Dermis microvascular lymphatic vessel endothelial cell (primary cell): Measurements from ENCODE around the gene GRAMD1A. TPM values are rescaled to one million over a fixed set of nuclear protein-coding genes. Genes with fewer than 3 reads are reported as not detected.
"Not testable (repeated sequence)": the region's sequence is repeated elsewhere in the genome, so short reads cannot be mapped to it uniquely, and the experiment has no call there.

Experiments
- DNase-seq, 2 donors: peaks; one replicate each; pipeline versions ENCODE4 v3.0.0 to v3.0.0-alpha.2; 2010; ENCODE audit warnings: low read depth in 2 of 2
- total RNA-seq: library from RNA; depleted of rRNA; stranded (reverse); fragments of >200 nt; gene quantifications from 2 replicates; pipeline ENCODE4 v1.2.1, GENCODE V29; 2014

The GRAMD1A gene
- total RNA-seq, 1 donor from 2014 or later = 21.1 TPM

DNA sequence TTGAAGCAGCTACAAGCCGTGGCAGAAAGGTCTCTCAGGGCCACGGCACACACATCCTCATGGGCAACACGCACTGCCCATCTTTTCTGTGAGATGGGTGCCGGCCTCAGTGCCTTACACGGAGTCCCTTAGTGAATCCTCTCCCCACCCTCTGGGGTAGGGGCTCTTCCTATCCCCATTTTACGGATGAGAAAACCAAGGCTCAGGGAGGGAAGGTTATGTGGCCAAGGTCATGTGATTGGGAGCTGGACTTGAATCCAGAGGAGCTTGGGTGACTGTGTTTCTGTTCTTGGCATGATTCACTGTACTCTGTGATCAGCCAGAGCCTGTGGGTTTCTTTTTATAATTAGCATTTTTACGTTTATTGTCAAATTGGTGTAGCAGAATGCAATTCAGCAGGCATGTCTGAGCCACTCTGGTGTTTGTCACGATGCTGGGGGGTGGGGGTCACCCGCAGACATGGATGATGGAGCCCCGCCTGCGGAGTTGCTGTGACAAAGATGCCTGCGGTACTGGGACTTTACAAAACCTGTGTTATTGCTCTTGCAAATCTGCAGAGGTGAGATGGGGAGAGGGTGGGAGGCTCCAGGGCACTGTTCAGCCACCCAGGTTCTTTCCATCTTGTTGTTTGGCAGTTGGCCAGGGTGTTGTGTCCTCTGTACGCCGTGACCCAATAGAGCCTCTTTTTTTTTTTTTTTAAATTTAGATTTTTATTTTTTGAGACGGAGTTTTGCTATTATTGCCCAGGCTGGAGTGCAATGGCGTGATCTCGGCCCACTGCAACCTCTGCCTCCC is 34.7 kb downstream of the GRAMD1A start:
- DNase-seq = no peak

DNA sequence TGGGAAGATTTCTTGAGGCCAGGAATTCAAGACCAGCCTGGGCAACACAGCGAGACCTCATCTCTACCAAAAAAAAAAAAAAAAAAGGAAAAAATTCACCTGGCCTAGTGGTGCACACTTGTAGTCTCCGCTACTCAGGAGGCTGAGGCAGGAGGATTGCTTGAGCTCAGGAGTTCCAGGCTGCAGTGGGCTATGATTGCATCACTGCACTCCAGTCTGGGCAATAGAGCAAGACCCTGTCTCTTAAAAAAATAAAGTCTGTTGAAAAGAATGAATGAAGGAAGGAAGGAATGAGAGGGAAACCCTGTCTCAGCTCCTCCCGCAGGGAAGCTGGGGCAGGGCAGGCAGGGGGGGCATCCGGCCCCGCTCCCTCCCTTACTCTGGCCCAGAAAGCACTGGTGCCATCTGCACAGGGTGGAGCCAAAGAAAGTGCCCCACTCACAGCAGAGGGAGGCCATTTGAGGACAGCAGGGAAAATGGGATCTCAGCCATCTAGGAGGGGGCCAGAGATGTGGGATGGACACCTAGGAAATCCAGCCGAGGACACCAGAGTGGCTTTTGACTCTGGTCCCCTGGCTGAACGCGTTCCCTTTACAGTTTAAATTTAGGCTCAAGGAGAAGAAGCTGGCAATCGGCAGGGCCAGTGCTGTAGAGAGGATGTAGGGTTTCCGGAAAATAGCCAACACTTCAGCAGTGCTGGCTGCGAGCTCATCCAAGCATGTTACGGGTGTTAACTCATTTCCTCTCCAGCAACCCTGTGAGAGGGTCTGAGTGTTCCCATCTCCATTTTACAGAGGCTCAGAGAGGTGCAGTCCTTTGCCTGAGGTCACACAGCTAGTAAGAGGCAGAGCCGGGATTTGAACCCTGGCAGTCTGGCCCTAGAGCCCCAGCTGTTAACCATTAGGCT is 37.8 kb downstream of the GRAMD1A start:
- DNase-seq = peak in 1 of 2 donors; percentile 63

DNA sequence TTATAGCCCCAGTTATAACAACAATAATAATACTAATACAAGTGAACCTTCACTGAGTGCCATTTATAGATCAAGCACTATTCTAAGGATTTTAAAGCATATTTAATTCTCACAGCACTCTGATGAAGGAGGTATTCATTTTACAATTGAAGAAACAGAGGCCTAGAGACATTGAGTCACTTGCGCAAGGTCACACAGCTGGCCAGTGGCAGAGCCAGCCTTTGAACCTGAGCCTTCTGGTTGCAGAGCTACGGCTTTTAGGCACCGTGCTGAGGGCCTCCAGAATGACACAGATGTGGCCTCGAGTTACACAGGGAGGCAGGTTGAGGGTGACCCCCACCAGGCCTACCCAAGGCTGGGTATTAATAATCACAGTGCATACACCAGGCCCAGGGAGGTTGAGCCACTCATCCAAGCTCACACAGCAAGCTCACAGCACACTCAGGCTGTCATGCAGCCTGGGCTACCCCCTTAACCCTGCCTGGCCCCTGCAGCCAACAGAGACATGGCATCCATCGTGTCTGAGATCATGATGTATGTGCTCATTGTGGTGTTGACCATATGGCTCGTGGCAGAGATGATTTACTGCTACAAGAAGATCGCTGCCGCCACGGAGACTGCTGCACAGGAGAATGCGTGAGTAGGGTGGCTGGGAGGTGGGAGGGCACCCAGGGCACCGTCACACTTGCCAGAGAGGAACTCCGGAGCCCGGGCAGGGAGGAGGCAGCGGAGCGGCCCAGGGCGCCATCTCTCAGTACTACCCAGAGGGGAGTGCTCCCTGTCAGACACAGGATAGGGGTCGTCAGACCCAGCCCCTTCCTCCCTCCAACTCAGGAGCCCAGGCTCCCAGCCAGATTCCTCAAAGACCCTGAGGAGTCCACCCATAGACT is 38.7 kb downstream of the GRAMD1A start:
- DNase-seq = no peak

DNA sequence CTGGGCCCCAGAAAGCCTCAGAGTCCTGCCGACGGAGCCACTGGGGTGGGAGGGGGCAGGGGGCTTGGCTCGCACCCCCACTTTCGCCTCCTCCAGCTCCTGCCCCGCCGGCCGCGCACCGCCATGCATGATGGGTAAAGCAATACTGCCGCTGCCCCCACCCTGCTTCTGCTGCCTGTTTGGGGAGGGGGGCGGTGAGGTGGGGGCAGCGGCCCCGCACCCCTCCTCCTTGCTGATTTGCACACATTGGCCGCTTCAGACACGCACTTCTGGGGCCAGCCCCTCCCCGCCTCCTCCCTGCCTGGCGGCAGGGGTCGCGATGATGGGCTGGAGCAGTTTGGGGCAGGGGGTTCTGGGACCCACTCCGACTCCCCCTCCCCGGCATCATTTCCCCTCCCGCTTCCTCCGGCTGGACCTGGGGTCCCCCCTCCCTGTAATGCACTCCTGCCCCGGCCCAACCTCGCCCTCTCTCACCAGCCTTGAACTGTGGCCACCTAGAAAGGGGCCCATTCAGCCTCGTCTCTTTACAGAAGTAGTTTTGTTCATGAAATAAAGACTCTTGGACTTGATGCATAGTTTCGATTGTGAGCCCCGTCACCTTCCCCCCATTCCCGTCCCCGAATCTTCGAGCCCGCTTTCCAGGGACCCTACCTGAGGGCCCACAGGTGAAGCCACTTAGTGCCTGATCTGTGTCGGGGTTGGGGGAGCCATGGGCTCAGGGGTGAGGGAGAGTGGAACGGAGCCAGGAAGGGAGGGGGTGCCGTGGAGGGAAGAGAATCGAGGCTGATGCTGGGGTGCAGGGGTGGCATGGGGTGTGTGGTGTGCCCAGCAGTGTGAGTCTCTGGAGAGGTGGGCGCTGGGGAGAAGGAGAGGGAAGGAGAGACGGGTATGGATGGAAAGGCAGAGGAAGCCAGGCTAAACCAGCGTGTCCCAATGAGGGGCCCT is 40.0 kb downstream of the GRAMD1A start:
- no peak for DNase-seq

DNA sequence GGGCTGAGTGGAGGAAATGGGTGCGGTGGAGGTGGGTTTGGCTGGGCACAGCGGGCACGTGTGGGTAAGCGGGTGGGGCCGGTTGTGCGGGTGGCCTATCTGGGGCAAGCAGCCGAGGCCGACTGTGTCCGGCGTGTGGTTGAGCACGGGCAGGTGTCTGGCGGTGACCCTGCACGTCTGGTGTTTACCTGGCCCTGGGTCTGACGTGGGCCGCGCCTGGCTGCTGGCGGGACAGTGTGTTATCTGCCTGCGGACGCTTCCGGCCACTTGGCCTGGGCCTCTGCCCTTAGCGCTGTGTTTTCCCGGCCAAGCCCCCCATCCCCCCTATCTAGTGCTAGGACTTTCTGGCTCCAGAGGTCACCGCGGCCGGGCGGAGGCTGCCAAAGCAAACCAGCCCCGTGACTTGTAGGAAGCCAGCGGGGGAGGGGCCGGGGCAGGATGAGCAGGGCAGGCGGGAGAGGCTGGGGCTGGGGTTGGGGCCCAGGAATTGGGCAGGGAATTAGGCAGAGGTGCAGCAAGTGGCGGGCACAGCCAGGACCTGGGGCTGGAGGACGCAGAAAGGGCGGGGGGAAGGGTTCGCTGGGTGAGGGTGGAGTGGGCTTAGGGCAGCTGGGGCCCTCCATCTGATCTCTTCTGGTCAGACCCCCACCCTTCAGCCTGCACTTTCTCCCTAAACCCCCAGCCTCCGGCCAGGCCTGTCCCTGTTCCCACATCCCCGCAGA is 40.9 kb downstream of the GRAMD1A start:
- DNase-seq = peak; percentile 70 to 79

DNA sequence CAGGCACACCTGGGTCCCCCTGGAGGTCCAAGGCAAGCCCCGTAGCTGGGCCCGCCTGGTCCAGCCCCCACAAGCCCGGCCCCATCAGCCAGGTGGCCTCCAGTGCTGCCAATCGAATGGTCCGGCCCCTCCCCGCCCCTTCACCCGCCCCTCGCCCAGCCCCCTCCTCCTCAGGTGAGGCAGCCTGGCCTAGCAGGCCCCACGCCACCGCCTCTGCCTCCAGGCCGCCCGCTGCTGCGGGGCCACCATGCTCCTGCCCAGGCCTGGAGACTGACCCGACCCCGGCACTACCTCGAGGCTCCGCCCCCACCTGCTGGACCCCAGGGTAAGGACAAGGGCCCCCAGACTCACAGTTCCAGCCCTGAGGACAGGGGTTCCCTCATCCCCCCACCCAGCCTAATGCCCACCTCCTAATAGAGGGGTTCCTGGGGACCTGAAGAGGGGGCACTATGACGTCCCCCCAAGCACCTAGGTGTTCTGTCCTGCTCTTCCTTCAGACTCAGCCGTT is 41.5 kb downstream of the GRAMD1A start, which contains the start of gene HPN:
Gene HPN, plus strand, starts transcription at position 174 of the 508 bp plus-strand sequence. CDS start 786 bp downstream, outside the sequence.
- no peak for DNase-seq

DNA sequence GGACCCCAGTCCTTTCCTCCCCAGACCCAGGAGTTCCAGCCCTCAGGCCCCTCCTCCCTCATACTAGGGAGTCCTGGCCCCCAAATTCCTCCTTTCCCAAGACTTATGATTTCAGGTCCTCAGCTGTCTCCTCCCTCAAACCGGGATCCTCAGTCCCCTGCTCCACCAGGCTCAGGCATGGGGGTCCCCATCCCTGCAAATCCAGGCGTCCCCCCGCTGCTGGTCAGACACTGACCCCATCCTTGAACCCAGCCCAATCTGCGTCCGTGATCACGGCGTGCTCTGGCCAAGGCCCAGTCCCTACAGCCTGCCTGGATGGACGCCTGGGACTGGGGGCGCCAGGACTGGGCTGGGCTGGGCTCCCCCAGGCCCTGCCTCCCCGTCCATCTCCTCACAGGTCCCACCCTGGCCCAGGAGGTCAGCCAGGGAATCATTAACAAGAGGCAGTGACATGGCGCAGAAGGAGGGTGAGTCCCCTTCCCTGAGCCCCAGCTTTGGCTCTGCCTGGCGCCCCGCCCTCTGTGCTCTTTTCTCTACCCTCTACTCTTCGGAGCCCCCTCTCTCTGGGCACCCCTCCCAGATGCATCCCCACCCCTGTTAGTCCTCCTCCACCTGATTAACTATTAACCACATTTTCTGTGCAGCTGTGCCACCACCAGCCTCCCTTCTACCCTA is 42.1 kb downstream of the GRAMD1A start:
- no peak for DNase-seq

DNA sequence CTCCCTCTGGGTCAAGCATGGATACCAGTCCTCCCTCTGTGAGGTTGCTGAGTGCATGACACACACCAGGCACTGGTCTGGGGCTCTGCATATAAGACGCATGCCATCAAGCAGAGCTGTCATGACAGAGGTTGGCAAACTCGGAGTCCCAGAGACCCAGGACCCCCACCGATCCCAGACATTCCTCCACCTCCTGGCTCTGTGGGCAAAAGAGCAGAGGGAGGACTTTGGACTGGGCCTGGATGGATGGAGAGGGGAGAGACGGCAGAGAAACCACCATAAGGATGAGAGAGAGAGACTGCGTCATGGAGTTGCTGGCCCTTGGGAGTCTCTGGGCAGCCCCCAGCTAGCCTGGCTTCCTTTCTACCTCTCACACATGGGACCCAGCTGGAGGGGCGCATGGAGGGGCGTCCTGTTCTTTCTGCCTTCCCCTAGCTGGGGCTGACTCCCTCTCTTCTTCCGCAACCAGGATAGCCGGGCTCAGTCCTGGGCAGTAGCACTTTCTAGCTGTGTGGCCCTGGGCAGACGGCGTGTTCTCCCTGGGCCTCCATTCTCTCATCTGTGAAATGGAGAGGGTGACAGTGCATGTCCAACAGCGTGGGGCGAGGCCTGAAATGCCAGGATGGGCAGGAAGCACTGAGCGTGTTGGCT is 43.0 kb downstream of the GRAMD1A start:
- no peak for DNase-seq

DNA sequence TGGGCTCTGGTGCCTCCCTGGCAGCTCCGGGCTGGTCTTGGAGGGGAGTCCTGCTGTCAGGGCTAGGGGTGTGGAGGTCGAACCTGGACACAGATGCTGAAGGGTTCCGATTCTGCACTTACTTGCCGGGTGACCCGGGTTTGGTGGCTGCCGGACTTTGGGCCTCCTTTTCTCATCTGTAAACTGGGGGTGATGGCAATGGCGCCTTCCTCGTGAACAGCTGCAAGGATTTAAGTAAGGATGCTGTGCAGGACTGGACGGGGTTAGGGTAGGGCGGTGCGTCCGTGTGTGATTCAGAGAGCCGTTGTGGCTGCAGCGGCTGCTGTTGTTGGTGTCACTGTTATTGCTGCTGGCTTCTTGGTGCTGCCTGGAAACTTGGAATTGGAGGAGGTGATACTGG is 43.8 kb downstream of the GRAMD1A start:
- DNase-seq = no peak

DNA sequence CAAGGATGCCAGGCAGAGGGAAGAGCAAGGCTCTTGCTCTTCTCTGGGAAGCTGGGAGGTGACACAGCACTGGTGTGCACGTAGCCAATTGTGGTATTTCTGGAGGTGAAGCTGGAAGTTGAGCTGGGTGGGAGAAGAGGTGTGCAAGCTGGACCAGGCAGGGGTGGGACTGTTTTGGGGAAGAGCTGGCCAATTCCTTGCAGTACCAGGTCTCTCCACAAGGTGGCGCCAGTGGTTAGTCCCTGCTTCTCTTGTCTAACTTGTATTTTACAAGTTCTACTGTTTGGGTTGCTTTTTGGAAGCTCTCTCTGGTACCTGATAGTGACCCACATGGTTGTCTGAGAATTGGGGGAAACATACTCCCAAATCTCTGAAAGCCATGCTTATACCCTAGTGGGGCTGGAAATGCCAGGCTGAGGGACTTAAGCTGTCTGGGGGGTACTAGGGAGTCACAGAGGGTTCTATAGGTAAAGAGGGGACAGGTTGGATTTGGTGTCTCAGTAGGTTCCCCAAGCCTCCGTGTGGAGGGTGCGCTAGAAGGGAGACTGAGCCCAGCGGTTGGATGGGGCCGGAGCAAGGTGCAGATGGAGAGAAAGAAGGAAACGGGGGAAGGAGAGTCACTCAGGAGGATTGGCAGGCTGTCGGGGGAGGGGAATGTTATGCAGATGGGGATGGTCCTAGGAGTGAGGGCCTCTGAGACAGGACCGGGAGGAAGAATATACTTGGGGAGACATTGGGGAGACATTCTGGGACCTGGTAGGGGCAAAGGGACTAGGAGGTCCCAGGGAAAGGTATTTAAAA is 44.4 kb downstream of the GRAMD1A start:
- peak in 1 of 2 donors; percentile 44 for DNase-seq

DNA sequence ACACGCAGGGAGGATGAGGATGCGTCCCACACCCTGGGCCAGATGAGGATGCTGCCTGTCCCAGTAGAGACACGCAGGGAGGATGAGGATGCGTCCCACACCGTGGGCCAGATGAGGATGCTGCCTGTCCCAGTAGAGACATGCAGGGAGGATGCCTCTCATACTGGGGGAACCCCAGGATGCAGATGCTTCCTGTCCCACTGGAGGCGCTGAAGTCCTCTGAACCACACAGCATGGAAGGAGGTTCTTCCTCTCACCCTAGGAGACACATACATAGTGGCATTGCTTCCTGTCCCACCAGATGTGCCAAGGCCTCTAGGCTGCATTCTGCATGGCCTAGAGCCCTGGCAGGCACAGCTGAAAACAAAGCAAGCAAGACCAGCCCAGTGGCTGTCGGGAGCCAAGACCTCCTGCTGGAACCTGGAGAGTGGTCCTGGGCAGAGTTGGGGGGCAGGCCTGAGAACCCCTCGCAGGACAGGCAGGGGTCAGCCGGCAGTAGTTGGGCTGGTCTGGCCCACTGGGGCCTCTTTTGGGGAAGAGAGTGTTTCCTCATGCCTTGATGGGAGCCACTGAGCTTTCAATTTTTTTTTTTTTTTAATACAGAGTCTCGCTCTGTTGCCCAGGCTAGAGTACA is 45.7 kb downstream of the GRAMD1A start:
- peak; percentile 74 to 81 for DNase-seq

DNA sequence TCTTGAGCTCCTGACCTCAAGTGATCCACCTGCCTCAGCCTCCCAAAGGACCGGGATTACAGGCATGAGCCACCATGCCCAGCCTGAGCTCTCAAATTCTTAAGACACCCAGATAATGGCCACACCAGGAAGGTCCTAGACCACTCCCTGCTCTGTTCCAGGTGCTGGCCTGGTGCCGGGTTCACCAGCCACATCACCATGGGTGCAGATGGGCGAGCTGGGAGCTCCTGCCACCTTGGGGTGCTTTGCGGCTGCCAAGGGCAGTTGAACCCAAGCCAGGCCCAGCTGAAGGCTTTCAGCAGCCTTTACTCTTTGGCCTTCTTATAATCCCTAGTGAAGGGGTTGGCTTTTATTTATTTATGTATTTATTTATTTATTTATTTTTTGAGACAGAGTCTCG is 46.3 kb downstream of the GRAMD1A start:
- DNase-seq = no peak

DNA sequence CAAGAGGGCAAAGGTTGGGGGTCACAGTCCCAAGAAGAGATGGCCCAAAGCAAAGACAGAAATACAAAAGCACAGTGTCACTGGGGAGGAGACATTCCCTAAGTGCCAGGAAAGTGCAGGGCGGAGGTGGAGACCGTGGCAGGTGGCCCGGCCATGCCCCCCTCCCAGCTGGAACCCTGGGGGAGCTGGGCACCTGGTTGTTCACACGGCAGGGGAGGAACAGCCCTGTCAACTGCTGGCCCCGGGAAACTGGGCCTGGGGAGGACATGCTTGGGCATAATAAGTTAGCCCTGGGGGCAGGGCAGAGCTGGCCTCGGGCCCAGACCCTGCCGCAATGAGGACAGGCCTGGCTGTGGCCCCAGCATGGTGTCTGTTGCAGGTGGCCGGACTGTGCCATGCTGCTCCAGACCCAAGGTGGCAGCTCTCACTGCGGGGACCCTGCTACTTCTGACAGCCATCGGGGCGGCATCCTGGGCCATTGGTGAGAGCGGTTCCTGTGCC is 48.8 kb downstream of the GRAMD1A start:
- no peak for DNase-seq

DNA sequence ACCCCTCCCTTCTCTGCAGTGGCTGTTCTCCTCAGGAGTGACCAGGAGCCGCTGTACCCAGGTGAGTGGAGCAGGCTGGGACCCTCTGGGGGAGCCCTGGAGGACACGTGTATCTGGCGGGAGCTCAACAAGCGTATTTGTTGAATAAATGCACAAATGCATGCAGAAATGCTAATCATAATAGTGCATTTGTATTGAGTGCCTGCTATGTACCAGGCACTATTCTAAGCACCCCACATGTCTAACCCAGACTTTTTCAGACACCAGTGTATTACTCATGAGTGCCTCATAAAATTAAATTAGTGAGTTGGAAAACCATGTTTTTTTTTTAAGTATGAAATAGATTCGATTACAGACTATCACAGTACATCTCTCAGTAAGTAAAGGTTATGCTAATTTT is 49.3 kb downstream of the GRAMD1A start:
- DNase-seq = no peak

DNA sequence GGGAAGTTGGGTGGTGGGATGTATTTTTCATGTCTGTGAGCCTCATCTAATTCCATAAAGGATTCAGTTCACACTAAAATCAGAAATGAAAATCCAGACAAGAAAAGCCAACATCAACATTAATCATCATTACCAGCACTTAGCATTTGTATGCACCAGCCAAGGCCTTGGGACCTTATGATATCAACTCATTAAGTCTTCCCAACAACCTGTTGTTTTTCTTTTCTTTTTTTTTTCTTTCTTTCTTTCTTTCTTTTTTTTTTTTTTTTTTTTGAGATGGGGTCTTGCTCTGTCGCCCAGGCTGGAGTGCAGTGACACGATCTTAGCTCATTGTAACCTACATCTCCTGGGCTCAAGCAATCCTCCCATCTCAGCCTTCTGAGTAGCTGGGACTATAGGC is 50.5 kb downstream of the GRAMD1A start:
- not testable (repeated sequence) for DNase-seq

DNA sequence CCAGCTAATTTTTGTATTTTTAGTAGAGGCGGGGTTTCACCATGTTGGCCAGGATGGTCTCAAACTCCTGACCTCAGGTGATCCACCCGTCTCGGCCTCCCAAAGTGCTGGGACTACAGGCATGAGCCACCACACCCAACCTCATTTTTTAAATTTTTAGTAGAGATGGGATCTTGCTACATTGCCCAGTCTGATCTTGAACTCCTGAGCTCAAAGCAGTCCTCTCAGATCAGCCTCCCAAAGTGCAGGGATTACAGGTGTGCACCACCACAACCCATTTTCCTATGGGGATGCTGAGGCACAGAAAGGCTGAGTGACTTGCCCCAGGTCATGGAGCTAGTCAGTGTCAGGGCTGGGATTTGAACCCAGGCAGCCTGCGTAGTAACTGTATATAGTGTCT is 51.1 kb downstream of the GRAMD1A start:
- DNase-seq = not testable (repeated sequence)

DNA sequence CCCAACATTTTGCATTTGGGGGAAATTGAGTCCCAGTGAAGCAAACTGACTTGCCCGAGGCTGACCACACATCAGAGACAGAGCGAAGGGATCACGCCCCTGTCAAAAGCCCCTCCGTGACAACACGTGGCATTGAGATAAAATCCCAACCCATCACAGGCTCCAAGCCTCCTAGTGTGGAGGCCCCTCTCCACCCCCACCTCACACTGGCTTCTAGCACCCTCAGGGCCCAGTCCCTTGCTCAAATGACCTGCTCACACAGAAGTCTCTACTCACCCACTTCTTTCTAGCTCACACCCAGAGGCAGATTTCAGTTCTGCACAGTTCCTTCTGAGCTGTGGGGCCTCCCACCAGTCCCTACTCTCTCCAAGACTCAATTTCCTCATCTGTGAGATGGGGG is 51.7 kb downstream of the GRAMD1A start:
- no peak for DNase-seq
